CMK (cell line): ENCODE data around the gene LPIN1.
"Not testable (repeated sequence)": the region's sequence is repeated elsewhere in the genome, so short reads cannot be mapped to it uniquely, and the experiment has no call there.

Source experiments
- DNase-seq: peaks from one replicate; pipeline ENCODE4 v3.0.0-alpha.2; 2010; ENCODE audit warnings: low read depth

Gene LPIN1

GRCh38 chr2:11835403-11835802 is 89.0 kb downstream of the LPIN1 start:
- no peak for DNase-seq

- no peak for DNase-seq
These were observed 90.3 kb downstream of the LPIN1 start for GRCh38 chr2:11836647-11837219.

- no peak for DNase-seq
These were observed 91.7 kb downstream of the LPIN1 start for GRCh38 chr2:11837875-11838734.

- DNase-seq = no peak
These were observed 93.5 kb downstream of the LPIN1 start for GRCh38 chr2:11839916-11840315.

GRCh38 chr2:11842336-11842735 is 95.9 kb downstream of the LPIN1 start:
- DNase-seq = no peak

GRCh38 chr2:11844798-11845197 is 98.4 kb downstream of the LPIN1 start:
- DNase-seq = not testable (repeated sequence)

- not testable (repeated sequence) for DNase-seq
These were observed 101.5 kb downstream of the LPIN1 start for GRCh38 chr2:11847935-11848334.

GRCh38 chr2:11850082-11850481 is 103.7 kb downstream of the LPIN1 start:
- no peak for DNase-seq

- DNase-seq = no peak
These were observed 106.2 kb downstream of the LPIN1 start for GRCh38 chr2:11852526-11853196.

GRCh38 chr2:11853197-11853588 is 106.8 kb downstream of the LPIN1 start:
- no peak for DNase-seq

GRCh38 chr2:11855064-11855760 is 108.8 kb downstream of the LPIN1 start:
- DNase-seq = no peak

GRCh38 chr2:11856095-11856494 is 109.7 kb downstream of the LPIN1 start:
- DNase-seq = no peak

- peak; percentile 97 for DNase-seq
These were observed 112.5 kb downstream of the LPIN1 start for GRCh38 chr2:11858883-11859282.

- not testable (repeated sequence) for DNase-seq
These were observed 113.5 kb downstream of the LPIN1 start for GRCh38 chr2:11859975-11860374.

- DNase-seq = no peak
These were observed 114.6 kb downstream of the LPIN1 start for GRCh38 chr2:11861044-11861443.

GRCh38 chr2:11862049-11862448 is 115.6 kb downstream of the LPIN1 start:
- no peak for DNase-seq

GRCh38 chr2:11863103-11863502 is 116.7 kb downstream of the LPIN1 start:
- no peak for DNase-seq

GRCh38 chr2:11863513-11864328 is 117.3 kb downstream of the LPIN1 start:
- DNase-seq = peak; percentile 46

- DNase-seq = no peak
These were observed 118.3 kb downstream of the LPIN1 start for GRCh38 chr2:11864724-11865123.

GRCh38 chr2:11865378-11865777 is 118.9 kb downstream of the LPIN1 start:
- DNase-seq = no peak

- DNase-seq = no peak
These were observed 119.4 kb downstream of the LPIN1 start for GRCh38 chr2:11865805-11866204.
